Measurements from ENCODE around the gene STIMATE.

Gene STIMATE

GRCh38 chr3:52857133-52857532 lies 40.2 kb downstream of the STIMATE start:
- TF ChIP-seq CTCF (conservative IDR thresholded peaks at IDR 0.05; ENCODE audit: low read depth), result no peak
- ChIA-PET POLR2A (ENCODE audit: low non-redundant PET) (no interaction called here), CTCF (no interaction called here)
- no peak for DNase-seq (ENCODE audit: low spot score)
- H3K27ac ChIP-seq, result no peak overlapping the region

- TF ChIP-seq CTCF (conservative IDR thresholded peaks at IDR 0.05; ENCODE audit: low read depth), result no peak
- no peak overlapping the region for H3K27ac ChIP-seq
- CTCF ChIA-PET, result no interaction called here
- DNase-seq (ENCODE audit: low spot score), result no peak
- POLR2A ChIA-PET (ENCODE audit: low non-redundant PET), result no interaction called here
Observed at GRCh38 chr3:52856666-52857065, 40.7 kb downstream of the STIMATE start.

- CTCF ChIA-PET, result no interaction called here
- DNase-seq (ENCODE audit: low spot score), result no peak
- H3K27ac ChIP-seq, result no peak overlapping the region
- no peak for TF ChIP-seq CTCF (conservative IDR thresholded peaks at IDR 0.05; ENCODE audit: low read depth)
- POLR2A ChIA-PET (ENCODE audit: low non-redundant PET), result no interaction called here
Observed at GRCh38 chr3:52854013-52854412, 43.3 kb downstream of the STIMATE start.

GRCh38 chr3:52852419-52852818 lies 44.9 kb downstream of the STIMATE start:
- ChIA-PET CTCF (interaction anchor here (0.6 to 1.3 kb wide), 3 partner anchors 82 to 1414 kb away, joined by 3 to 4 read pairs (median 3); no protein-coding TSS in a partner anchor), POLR2A (ENCODE audit: low non-redundant PET) (no interaction called here)
- TF ChIP-seq CTCF (conservative IDR thresholded peaks at IDR 0.05; ENCODE audit: low read depth), result no peak
- DNase-seq (ENCODE audit: low spot score), result no peak
- no peak overlapping the region for H3K27ac ChIP-seq

GRCh38 chr3:52851348-52851747 lies 46.0 kb downstream of the STIMATE start:
- TF ChIP-seq CTCF (conservative IDR thresholded peaks at IDR 0.05; ENCODE audit: low read depth), result no peak; the same call in 1 of the 2 replicates
- POLR2A ChIA-PET (ENCODE audit: low non-redundant PET), result no interaction called here
- no peak overlapping the region for H3K27ac ChIP-seq
- peak; percentile 34 for DNase-seq (ENCODE audit: low spot score)
- CTCF ChIA-PET, result interaction anchor here (0.6 kb wide), 1 partner anchor 276 kb away, joined by 4 read pairs; no protein-coding TSS in a partner anchor

GRCh38 chr3:52849656-52850055 lies 47.7 kb downstream of the STIMATE start:
- ChIA-PET POLR2A (ENCODE audit: low non-redundant PET) (no interaction called here), CTCF (no interaction called here)
- no peak for TF ChIP-seq CTCF (conservative IDR thresholded peaks at IDR 0.05; ENCODE audit: low read depth)
- no peak for DNase-seq (ENCODE audit: low spot score)
- no peak overlapping the region for H3K27ac ChIP-seq

- CTCF ChIA-PET, result no interaction called here
- no peak for TF ChIP-seq CTCF (conservative IDR thresholded peaks at IDR 0.05; ENCODE audit: low read depth)
- POLR2A ChIA-PET (ENCODE audit: low non-redundant PET), result no interaction called here
- no peak overlapping the region for H3K27ac ChIP-seq
- DNase-seq (ENCODE audit: low spot score), result no peak
Observed at GRCh38 chr3:52848617-52849016, 48.7 kb downstream of the STIMATE start.

Measured in RWPE1 (cell line).